Measurements from ENCODE around the gene STBD1.
"Not testable (repeated sequence)": the region's sequence is repeated elsewhere in the genome, so short reads cannot be mapped to it uniquely, and the experiment has no call there.

The STBD1 gene

DNA sequence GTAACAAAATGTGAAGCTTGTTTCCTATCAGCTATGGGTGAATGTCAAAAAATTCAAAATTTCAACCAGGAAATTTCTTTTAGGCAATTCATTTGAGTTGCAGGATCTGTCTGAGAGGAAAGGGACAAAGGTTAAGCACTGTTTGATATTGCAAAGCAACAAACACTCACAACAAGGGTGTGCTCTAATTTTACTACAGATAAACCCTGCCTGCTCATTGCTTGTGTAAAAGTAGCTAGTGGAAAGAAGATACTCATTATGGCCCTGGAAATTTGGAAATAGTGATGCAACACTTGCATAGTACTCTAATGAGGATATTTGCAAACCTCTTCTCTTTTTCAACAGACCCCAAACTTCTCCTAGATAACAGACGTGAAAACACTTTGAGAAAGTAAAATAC is 27.9 kb upstream of the STBD1 start:
- ATAC-seq (no peak), DNase-seq (ENCODE audit: low spot score in 2 of 2) (no peak)
- H3K9me3 Mint-ChIP-seq, result no peaks in the 10 kb centered on the region
- H3K4me1 Mint-ChIP-seq, result peaks cover 11% of the 10 kb centered on the region
- H3K4me3 Mint-ChIP-seq, result no peak overlapping the region
- H3K27ac Mint-ChIP-seq, result no peak overlapping the region
- H3K36me3 Mint-ChIP-seq, result no peaks in the 10 kb centered on the region

GRCh38 chr4:76279462-76279861 is 27.1 kb upstream of the STBD1 start:
- no peaks in the 10 kb centered on the region for H3K9me3 Mint-ChIP-seq
- ATAC-seq (peak; percentile 47), DNase-seq (ENCODE audit: low spot score in 2 of 2) (no peak)
- peaks cover 11% of the 10 kb centered on the region for H3K4me1 Mint-ChIP-seq
- no peak overlapping the region for H3K27ac Mint-ChIP-seq
- no peak overlapping the region for H3K4me3 Mint-ChIP-seq
- H3K36me3 Mint-ChIP-seq, result no peaks in the 10 kb centered on the region

DNA sequence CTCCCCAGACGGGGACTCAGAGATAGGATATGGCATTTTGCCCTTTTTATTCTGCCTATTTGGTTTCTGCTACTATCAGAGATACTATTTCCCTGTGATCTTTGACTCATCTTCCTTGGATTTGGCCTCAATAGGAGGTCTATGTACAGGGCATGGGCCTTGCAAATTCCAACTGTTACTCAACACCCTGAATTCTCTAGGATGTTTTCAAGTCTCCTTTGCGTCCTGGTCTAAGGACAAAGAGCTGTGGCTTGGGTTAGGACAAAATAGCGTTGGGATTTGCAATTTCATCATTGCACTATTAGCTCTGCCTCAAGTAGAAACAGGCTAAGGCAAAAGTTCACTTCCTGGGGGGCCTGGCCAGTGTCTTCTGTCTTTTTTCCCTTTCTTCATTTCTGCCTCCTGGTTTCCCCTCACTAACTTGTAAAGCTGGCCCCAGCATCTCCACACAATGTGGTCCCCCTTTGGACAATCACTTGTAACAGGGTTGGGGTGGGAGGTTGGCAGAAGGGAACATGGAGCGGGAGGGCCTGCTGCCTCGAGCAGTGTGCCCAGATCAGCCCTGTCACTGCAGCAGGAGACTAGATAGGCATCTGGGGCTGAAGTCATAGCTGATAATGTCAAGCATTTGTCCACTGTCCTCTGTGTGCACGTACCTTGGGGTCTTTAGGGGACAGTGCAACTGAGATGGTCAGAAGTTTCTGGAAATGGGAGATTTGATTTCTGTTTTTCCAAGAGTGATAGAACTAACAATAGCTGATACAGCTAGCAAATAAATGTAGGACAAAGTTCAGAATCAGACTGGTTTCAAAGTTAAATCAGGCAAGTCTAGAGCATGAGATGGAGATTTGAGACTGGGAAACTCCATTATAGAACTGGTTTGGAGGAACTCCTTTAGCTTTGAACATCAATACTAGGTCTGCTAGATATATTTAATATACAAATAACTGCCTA is 25.8 kb upstream of the STBD1 start:
- H3K27ac Mint-ChIP-seq, result no peak overlapping the region
- no peaks in the 10 kb centered on the region for H3K9me3 Mint-ChIP-seq
- H3K36me3 Mint-ChIP-seq, result no peaks in the 10 kb centered on the region
- no peak for ATAC-seq
- DNase-seq (ENCODE audit: low spot score in 2 of 2), result no peak
- H3K4me1 Mint-ChIP-seq, result peaks cover 11% of the 10 kb centered on the region
- H3K4me3 Mint-ChIP-seq, result no peak overlapping the region

DNA sequence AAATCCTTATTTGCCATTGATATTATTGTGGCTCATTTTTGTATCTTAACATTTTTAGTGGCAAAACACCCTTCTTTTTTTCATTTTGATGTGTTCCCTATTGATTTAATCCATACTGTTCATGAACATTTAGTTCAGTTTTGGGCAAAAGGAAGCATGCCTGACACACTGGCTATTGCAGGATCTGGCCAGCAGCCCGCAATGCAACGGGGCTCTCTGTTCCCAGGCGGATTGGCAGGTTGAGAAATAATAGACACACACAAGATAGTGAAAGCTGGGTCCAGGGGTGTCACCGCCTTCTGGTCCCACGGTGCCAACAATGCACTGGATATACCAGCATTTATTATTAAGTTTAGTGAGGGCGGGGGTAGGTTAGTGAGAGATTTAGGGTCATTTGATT is 24.9 kb upstream of the STBD1 start:
- not testable (repeated sequence) for H3K27ac Mint-ChIP-seq; H3K9me3 Mint-ChIP-seq; H3K4me3 Mint-ChIP-seq; ATAC-seq; H3K4me1 Mint-ChIP-seq; DNase-seq (ENCODE audit: low spot score in 2 of 2); H3K36me3 Mint-ChIP-seq

DNA sequence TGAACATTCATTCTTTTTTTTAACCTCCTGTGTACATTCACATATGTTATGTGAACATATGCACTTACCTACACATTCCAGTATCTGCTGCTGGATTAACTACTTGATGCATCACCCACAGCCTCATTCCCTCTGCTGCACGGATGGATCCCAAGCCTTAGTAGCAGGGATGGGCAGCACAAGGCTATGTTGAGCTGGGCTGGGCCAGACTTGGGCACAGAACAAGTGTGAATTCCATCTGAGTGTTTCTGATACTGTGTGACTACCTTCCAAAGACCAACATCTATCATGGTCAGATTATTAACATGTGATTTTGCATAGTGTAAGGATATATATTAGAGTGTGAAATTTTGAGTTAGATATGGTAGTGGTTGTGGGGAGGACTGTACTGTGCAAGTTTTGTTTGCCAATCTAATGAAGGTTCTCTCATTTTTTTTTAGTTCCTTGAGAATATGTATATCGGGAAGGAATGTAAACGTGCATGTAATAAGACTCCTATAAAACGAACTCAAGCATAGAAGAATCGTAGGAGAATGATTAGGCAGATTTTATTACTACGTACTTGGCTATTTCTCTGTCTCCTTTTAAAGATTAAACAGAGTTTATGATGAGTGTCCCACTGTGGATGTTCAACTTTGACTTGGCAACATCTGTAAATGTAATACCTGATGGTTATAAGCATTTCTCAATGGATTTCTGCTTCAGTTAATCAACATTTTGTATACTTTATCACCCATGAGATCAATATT is 23.4 kb upstream of the STBD1 start:
- H3K4me3 Mint-ChIP-seq, result no peak overlapping the region
- no peak overlapping the region for H3K27ac Mint-ChIP-seq
- H3K36me3 Mint-ChIP-seq, result no peaks in the 10 kb centered on the region
- peaks cover 9% of the 10 kb centered on the region for H3K4me1 Mint-ChIP-seq
- ATAC-seq (no peak), DNase-seq (ENCODE audit: low spot score in 2 of 2) (no peak)
- H3K9me3 Mint-ChIP-seq, result peaks cover 2% of the 10 kb centered on the region

GRCh38 chr4:76283900-76284299 is 22.6 kb upstream of the STBD1 start:
- DNase-seq (ENCODE audit: low spot score in 2 of 2) (no peak), ATAC-seq (no peak)

GRCh38 chr4:76287811-76288210 is 18.7 kb upstream of the STBD1 start:
- H3K9me3 Mint-ChIP-seq; H3K36me3 Mint-ChIP-seq; H3K4me3 Mint-ChIP-seq; H3K27ac Mint-ChIP-seq; H3K4me1 Mint-ChIP-seq; DNase-seq (ENCODE audit: low spot score in 2 of 2): not testable (repeated sequence)
- peak; percentile 59 for ATAC-seq

More at GRCh38 chr4:76283900-76284299, 22.6 kb upstream of the STBD1 start:
- H3K27ac Mint-ChIP-seq, result no peak overlapping the region
- H3K9me3 Mint-ChIP-seq, result peaks cover 2% of the 10 kb centered on the region
- no peaks in the 10 kb centered on the region for H3K36me3 Mint-ChIP-seq
- H3K4me3 Mint-ChIP-seq, result no peak overlapping the region
- H3K4me1 Mint-ChIP-seq, result peaks cover 10% of the 10 kb centered on the region

GRCh38 chr4:76292730-76293129 is 13.8 kb upstream of the STBD1 start:
- Mint-ChIP-seq H3K27ac (no peak overlapping the region), H3K4me1 (peaks cover 5% of the 10 kb centered on the region), H3K36me3 (no peaks in the 10 kb centered on the region), H3K9me3 (peaks cover 5% of the 10 kb centered on the region), H3K4me3 (no peak overlapping the region)
- no peak for ATAC-seq
- no peak for DNase-seq (ENCODE audit: low spot score in 2 of 2)

DNA sequence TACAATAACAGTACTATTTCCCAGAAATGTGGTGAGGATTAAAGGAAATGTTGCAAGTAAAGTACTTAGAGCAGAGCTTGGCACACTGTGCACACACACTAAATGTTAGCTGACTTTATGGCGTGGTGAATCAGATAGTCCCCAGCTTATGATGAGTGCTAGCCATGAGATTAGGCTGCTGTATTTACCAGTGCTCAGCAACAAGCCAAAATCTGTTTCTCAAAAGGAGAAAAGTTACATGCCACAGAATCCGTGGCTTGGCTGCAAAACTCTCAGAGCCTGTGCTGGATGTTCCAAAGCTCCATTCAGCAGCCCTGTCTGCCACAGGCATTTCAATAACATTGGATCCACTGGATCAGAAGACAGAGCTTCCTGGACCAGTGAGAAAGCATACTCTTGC is 12.8 kb upstream of the STBD1 start:
- H3K36me3 Mint-ChIP-seq, result no peaks in the 10 kb centered on the region
- ATAC-seq, result no peak
- no peaks in the 10 kb centered on the region for H3K4me1 Mint-ChIP-seq
- peak in 1 of 2 donors; percentile 4 for DNase-seq (ENCODE audit: low spot score in 2 of 2)
- no peak overlapping the region for H3K4me3 Mint-ChIP-seq
- H3K27ac Mint-ChIP-seq, result no peak overlapping the region
- H3K9me3 Mint-ChIP-seq, result peaks cover 11% of the 10 kb centered on the region

DNA sequence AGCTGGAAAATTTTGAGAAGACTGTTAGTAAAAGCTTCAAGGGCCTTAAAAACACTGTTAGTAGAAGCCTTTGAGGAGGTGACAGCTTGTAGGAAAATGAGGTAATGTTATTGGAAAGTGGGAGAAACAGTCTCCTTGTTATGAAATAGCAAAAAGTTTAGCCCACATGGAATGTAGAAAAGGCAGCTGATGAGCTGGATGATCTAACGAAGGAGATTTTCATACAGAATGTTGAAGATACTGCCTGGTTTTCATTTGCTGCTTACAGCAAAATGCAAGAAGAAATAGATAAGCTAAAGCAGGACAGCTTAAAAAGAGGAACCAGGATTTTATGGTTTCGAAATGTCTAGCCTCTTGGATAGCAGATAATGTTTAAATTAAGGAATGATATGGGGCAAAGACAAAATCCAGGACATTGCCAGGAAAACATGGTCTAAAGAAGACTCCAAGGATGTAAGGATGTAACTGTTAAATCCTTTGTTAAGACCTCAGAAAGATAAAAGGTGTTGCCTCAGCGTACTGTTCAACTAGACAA is 10.2 kb upstream of the STBD1 start:
- H3K4me3 Mint-ChIP-seq, result no peak overlapping the region
- ATAC-seq (no peak), DNase-seq (ENCODE audit: low spot score in 2 of 2) (no peak)
- no peaks in the 10 kb centered on the region for H3K36me3 Mint-ChIP-seq
- peaks cover 7% of the 10 kb centered on the region for H3K4me1 Mint-ChIP-seq
- H3K9me3 Mint-ChIP-seq, result peaks cover 11% of the 10 kb centered on the region
- H3K27ac Mint-ChIP-seq, result no peak overlapping the region

- Mint-ChIP-seq H3K4me1 (peaks cover 23% of the 10 kb centered on the region), H3K27ac (no peak overlapping the region), H3K9me3 (peaks cover 11% of the 10 kb centered on the region), H3K36me3 (no peaks in the 10 kb centered on the region), H3K4me3 (no peak overlapping the region)
- DNase-seq (ENCODE audit: low spot score in 2 of 2) (no peak), ATAC-seq (no peak)
Observed at GRCh38 chr4:76298227-76298626, 8.3 kb upstream of the STBD1 start.

DNA sequence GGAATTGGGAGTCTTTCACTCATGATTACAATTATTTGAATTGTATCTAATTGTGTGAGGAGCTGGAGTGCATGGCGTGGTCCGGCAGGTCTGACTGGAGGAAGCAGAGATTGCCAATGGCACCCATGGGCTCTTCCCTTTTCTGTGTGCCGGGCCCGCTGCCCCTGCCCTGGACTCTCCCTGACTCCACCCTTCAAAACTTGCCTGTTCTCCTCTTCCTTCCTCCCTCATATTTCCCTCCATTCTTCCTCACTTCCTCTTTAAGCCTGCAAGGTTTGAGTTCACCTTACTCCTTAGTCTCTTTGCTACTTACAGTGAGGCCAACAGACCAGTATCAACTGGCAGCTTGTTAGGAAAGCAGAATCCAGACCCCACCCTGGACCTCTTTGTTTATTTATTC is 6.5 kb upstream of the STBD1 start:
- DNase-seq (ENCODE audit: low spot score in 2 of 2) (no peak), ATAC-seq (no peak)
- Mint-ChIP-seq H3K4me1 (peaks cover 30% of the 10 kb centered on the region), H3K27ac (no peak overlapping the region), H3K36me3 (no peaks in the 10 kb centered on the region), H3K4me3 (no peak overlapping the region), H3K9me3 (peaks cover 11% of the 10 kb centered on the region)

GRCh38 chr4:76301068-76301774 is 5.3 kb upstream of the STBD1 start:
- Mint-ChIP-seq H3K9me3 (peaks cover 10% of the 10 kb centered on the region), H3K36me3 (no peaks in the 10 kb centered on the region), H3K4me1 (peaks cover 39% of the 10 kb centered on the region), H3K4me3 (peak overlapping the region; percentile 18), H3K27ac (no peak overlapping the region)
- ATAC-seq, result peak; percentile 92
- peak; percentile 21 to 72 for DNase-seq (ENCODE audit: low spot score in 2 of 2)

DNA sequence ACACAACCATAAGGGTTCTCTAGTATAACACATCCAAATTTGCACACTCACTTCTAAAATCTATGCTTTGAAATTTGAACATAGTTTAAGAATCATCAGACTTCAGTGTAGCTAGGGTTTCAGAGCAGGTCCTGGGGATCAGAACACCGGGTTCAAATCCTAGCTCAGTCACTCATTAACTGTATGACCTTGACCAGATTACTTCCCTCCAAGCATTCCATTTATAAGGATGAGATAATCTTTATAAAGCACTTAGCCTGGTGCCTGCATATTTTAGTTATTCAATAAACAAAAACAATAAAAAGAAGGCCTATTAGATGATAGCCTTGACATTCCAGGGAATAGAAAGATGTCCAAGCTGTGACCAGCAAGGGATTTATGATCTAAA is 4.8 kb upstream of the STBD1 start:
- Mint-ChIP-seq H3K36me3 (no peaks in the 10 kb centered on the region), H3K4me1 (peaks cover 39% of the 10 kb centered on the region), H3K9me3 (peaks cover 8% of the 10 kb centered on the region), H3K27ac (no peak overlapping the region), H3K4me3 (no peak overlapping the region)
- ATAC-seq (no peak), DNase-seq (ENCODE audit: low spot score in 2 of 2) (no peak)

GRCh38 chr4:76302826-76303438 is 3.6 kb upstream of the STBD1 start:
- Mint-ChIP-seq H3K4me1 (peaks cover 39% of the 10 kb centered on the region), H3K27ac (no peak overlapping the region), H3K9me3 (peaks cover 5% of the 10 kb centered on the region)

More at GRCh38 chr4:76302826-76303438, 3.6 kb upstream of the STBD1 start:
- ATAC-seq, result no peak
- DNase-seq (ENCODE audit: low spot score in 2 of 2), result no peak
- Mint-ChIP-seq H3K4me3 (no peak overlapping the region), H3K36me3 (no peaks in the 10 kb centered on the region)
